Mesendoderm (in vitro differentiated cells): ENCODE measurements around the gene ZNF296.
"Not testable (repeated sequence)": the region's sequence is repeated elsewhere in the genome, so short reads cannot be mapped to it uniquely, and the experiment has no call there.

Experiments
- DNase-seq: peaks from one replicate; pipeline ENCODE4 v3.0.0; 2013
- H2AK5ac ChIP-seq: 2 replicates; pipeline ENCODE4 v1.6.1; 2013; ENCODE audit warnings: low read length, inconsistent platforms
- H2BK120ac ChIP-seq: 2 replicates; pipeline ENCODE4 v1.6.1; 2013; ENCODE audit warnings: low read depth, mild to moderate bottlenecking, low read length, moderate library complexity, mixed read lengths
- H2BK15ac ChIP-seq: replicated peaks from 2 replicates; pipeline ENCODE4 v1.6.1; 2013; ENCODE audit warnings: low read depth, mild to moderate bottlenecking, moderate library complexity
- H2BK5ac ChIP-seq: 2 replicates; pipeline ENCODE4 v1.6.1; 2013; ENCODE audit warnings: low read length, inconsistent platforms
- H3K18ac ChIP-seq: 2 replicates; pipeline ENCODE4 v1.6.1; 2013; ENCODE audit warnings: mild to moderate bottlenecking, low read length, mixed read lengths
- H3K23ac ChIP-seq: one replicate; pipeline ENCODE4 v1.6.1; 2013; ENCODE audit warnings: low read length
- H3K27ac ChIP-seq: 2 replicates; pipeline ENCODE4 v1.5.1; 2013; ENCODE audit warnings: low read depth, mild to moderate bottlenecking, inconsistent platforms, low read length, moderate library complexity
- H3K27me3 ChIP-seq: 2 replicates; pipeline ENCODE4 v1.6.1; 2013; ENCODE audit warnings: low read length, control low read depth, mild to moderate bottlenecking, inconsistent platforms; ENCODE audit not compliant: insufficient read depth, poor library complexity
- H3K36me3 ChIP-seq: 2 replicates; pipeline ENCODE4 v1.6.1; 2013; ENCODE audit warnings: low read length, inconsistent platforms; ENCODE audit not compliant: control insufficient read depth, insufficient read depth
- H3K4ac ChIP-seq: one replicate; pipeline ENCODE4 v1.6.1; 2013; ENCODE audit warnings: low read depth, mild to moderate bottlenecking, low read length, moderate library complexity
- H3K4me1 ChIP-seq: 2 replicates; pipeline ENCODE4 v1.6.1; 2013; ENCODE audit warnings: low read depth, low read length, inconsistent platforms; ENCODE audit not compliant: control insufficient read depth
- H3K4me2 ChIP-seq: 2 replicates; pipeline ENCODE4 v1.6.1; 2013; ENCODE audit warnings: low read length
- H3K4me3 ChIP-seq: 2 replicates; pipeline ENCODE4 v1.5.1; 2013; ENCODE audit warnings: mild to moderate bottlenecking, low read length
- H3K56ac ChIP-seq: one replicate; pipeline ENCODE4 v1.6.1; 2013; ENCODE audit warnings: low read length
- H3K79me1 ChIP-seq: 2 replicates; pipeline ENCODE4 v1.6.1; 2013; ENCODE audit warnings: low read length, inconsistent platforms
- H3K79me2 ChIP-seq: 2 replicates; pipeline ENCODE4 v1.6.1; 2013; ENCODE audit warnings: mild to moderate bottlenecking, low read length; ENCODE audit not compliant: control insufficient read depth, insufficient read depth
- H3K9ac ChIP-seq: 2 replicates; pipeline ENCODE4 v1.6.1; 2013; ENCODE audit warnings: low read length, inconsistent platforms
- H4K5ac ChIP-seq: one replicate; pipeline ENCODE4 v1.6.1; 2013; ENCODE audit warnings: low read length
- H4K8ac ChIP-seq: one replicate; pipeline ENCODE4 v1.6.1; 2013; ENCODE audit warnings: low read depth, mild to moderate bottlenecking, control low read depth, low read length, moderate library complexity
- WGBS: extraction: QIAGEN DNeasy Blood & Tissue Kit; methylation state at CpG from one replicate; pipeline ENCODE4 v1.1.7; 2013; ENCODE audit warnings: low lambda C conversion rate, missing lambda C conversion rate; ENCODE audit not compliant: insufficient coverage; ENCODE audit errors: extremely low coverage; 5-methylcytosine and 5-hydroxymethylcytosine counted together

Gene ZNF296

GRCh38 chr19:45121827-45122345 is 45.6 kb upstream of the ZNF296 start:
- no peak overlapping the region for H2BK15ac ChIP-seq
- no peak overlapping the region for H3K23ac ChIP-seq
- no peak overlapping the region for H4K5ac ChIP-seq
- no peak overlapping the region for H3K27ac ChIP-seq
- H3K79me2 ChIP-seq: peaks cover 18% of the 10 kb centered on the region
- no peaks in the 10 kb centered on the region for H3K36me3 ChIP-seq
- no peak overlapping the region for H3K18ac ChIP-seq
- peaks cover 30% of the 10 kb centered on the region for H3K79me1 ChIP-seq
- no peak overlapping the region for H2AK5ac ChIP-seq
- H3K56ac ChIP-seq: no peak overlapping the region
- H3K4ac ChIP-seq: no peak overlapping the region
- H3K4me3 ChIP-seq: no peak overlapping the region
- no peak overlapping the region for H2BK120ac ChIP-seq
- no peak overlapping the region for H2BK5ac ChIP-seq
- DNase-seq: no peak
- H3K4me1 ChIP-seq: no peaks in the 10 kb centered on the region
- WGBS: no CpG with 5 or more reads among the region's 11 CpGs
- H3K27me3 ChIP-seq: no peaks in the 10 kb centered on the region
- H4K8ac ChIP-seq: no peak overlapping the region
- no peak overlapping the region for H3K9ac ChIP-seq
- H3K4me2 ChIP-seq: no peak overlapping the region

DNA sequence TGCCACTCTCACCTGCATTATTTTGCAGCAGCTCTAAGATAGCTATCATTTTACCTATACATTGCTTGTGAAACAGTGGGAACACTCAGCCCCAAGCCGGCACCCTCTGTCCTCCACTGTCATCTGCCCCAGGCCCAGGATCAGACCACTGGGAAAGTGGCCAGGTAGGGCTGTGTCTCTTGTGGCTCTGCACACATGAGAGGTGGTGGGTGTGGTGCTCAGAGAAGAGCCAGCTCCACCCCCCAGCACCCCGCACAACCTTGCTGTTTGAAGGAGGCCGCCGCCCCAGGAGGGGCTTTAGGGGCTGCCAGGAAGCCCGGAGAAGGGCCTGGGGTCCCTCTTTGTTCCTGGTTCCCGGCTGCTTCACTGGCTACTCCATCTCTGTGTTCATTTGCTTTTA is 43.3 kb upstream of the ZNF296 start:
- Histone ChIP-seq H3K36me3 (no peaks in the 10 kb centered on the region), H3K4me3 (no peak overlapping the region), H2BK15ac (no peak overlapping the region), H3K4me1 (no peaks in the 10 kb centered on the region), H3K18ac (no peak overlapping the region), H3K4ac (no peak overlapping the region), H3K23ac (no peak overlapping the region), H2BK5ac (no peak overlapping the region), H4K5ac (no peak overlapping the region), H2AK5ac (no peak overlapping the region), H3K4me2 (no peak overlapping the region), H3K27me3 (no peaks in the 10 kb centered on the region), H4K8ac (no peak overlapping the region), H3K56ac (no peak overlapping the region), H3K79me2 (peaks cover 17% of the 10 kb centered on the region), H3K27ac (no peak overlapping the region), H3K9ac (no peak overlapping the region), H2BK120ac (no peak overlapping the region), H3K79me1 (peaks cover 31% of the 10 kb centered on the region)
- no peak for DNase-seq
- no CpG with 5 or more reads among the region's 6 CpGs for WGBS

- H3K23ac ChIP-seq, H2BK15ac ChIP-seq, DNase-seq, H3K56ac ChIP-seq, H3K4ac ChIP-seq, H3K9ac ChIP-seq, H3K4me1 ChIP-seq, H3K18ac ChIP-seq, H2BK120ac ChIP-seq, H2AK5ac ChIP-seq, H3K4me3 ChIP-seq, H3K4me2 ChIP-seq, H3K36me3 ChIP-seq, H3K27me3 ChIP-seq, H4K8ac ChIP-seq, H3K27ac ChIP-seq, H4K5ac ChIP-seq, H2BK5ac ChIP-seq: not testable (repeated sequence)
- Histone ChIP-seq H3K79me1 (peaks cover 32% of the 10 kb centered on the region), H3K79me2 (peaks cover 23% of the 10 kb centered on the region)
- WGBS: no CpG with 5 or more reads among the region's 18 CpGs
These were observed 42.5 kb upstream of the ZNF296 start for GRCh38 chr19:45118591-45119355.

DNA sequence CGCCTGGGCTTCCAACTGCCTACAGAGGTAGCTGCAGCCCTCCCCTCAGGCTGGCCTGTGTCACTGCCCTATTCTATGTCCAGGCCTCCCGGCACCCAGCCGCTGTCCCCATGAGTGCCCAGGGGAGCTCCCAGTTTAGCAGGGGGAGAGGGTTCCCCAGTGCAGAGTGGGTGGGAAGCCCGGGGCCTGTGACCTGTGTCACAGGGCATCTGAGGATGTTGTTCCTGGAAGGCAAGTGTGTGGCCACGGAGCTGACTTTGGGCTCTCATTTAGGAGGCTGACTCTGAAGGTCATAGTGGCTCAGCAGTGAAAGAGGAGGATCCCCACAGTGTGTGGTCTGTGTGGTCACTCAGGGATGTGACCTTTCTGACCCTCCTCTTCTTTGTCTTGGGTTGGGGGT is 41.8 kb upstream of the ZNF296 start:
- Histone ChIP-seq H3K9ac (no peak overlapping the region), H3K79me2 (peaks cover 24% of the 10 kb centered on the region), H3K27ac (no peak overlapping the region), H3K4ac (no peak overlapping the region), H3K79me1 (peaks cover 33% of the 10 kb centered on the region), H2BK120ac (no peak overlapping the region), H2BK5ac (no peak overlapping the region), H3K4me3 (no peak overlapping the region), H3K4me2 (no peak overlapping the region), H2AK5ac (no peak overlapping the region), H3K18ac (no peak overlapping the region), H2BK15ac (no peak overlapping the region), H4K8ac (no peak overlapping the region), H3K36me3 (no peaks in the 10 kb centered on the region), H3K27me3 (no peaks in the 10 kb centered on the region), H4K5ac (no peak overlapping the region), H3K23ac (no peak overlapping the region), H3K56ac (no peak overlapping the region), H3K4me1 (no peaks in the 10 kb centered on the region)
- no peak for DNase-seq
- WGBS: no CpG with 5 or more reads among the region's 5 CpGs

DNA sequence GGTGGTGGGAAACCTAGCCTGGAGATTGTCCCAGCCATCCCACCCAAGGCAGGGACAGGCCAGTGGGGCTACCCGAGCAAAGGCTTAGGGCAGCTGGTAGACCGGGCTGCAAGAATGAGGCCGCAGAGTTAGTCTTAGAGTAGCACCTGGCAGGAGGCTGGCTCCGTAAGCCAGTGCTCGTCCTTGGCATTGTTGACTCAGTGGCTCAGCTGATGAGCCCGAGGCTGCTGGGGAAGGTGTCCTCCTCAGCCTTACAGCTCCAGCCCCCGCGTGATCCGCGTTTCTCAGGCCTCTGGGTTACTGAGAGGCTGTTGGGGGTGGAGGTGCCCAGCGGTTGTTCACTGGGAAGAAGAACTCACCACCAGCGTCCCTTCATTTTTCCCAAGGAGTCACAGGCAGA is 41.4 kb upstream of the ZNF296 start:
- no peak overlapping the region for H4K5ac ChIP-seq
- H3K36me3 ChIP-seq: no peaks in the 10 kb centered on the region
- H3K4me1 ChIP-seq: no peaks in the 10 kb centered on the region
- H2AK5ac ChIP-seq: no peak overlapping the region
- peaks cover 28% of the 10 kb centered on the region for H3K79me2 ChIP-seq
- H3K9ac ChIP-seq: no peak overlapping the region
- no peak for DNase-seq
- peaks cover 36% of the 10 kb centered on the region for H3K79me1 ChIP-seq
- no peaks in the 10 kb centered on the region for H3K27me3 ChIP-seq
- H3K4ac ChIP-seq: no peak overlapping the region
- H2BK15ac ChIP-seq: no peak overlapping the region
- H2BK5ac ChIP-seq: no peak overlapping the region
- no peak overlapping the region for H3K4me2 ChIP-seq
- no peak overlapping the region for H3K56ac ChIP-seq
- no peak overlapping the region for H3K18ac ChIP-seq
- H3K4me3 ChIP-seq: no peak overlapping the region
- H2BK120ac ChIP-seq: no peak overlapping the region
- no peak overlapping the region for H3K27ac ChIP-seq
- no peak overlapping the region for H3K23ac ChIP-seq
- WGBS: no CpG with 5 or more reads among the region's 12 CpGs
- no peak overlapping the region for H4K8ac ChIP-seq

- Histone ChIP-seq H2BK15ac (no peak overlapping the region), H3K56ac (no peak overlapping the region), H3K27me3 (no peaks in the 10 kb centered on the region), H3K27ac (no peak overlapping the region), H2BK120ac (no peak overlapping the region), H3K18ac (no peak overlapping the region), H3K23ac (no peak overlapping the region), H3K36me3 (no peaks in the 10 kb centered on the region), H3K4me3 (no peak overlapping the region), H4K8ac (no peak overlapping the region), H3K4ac (no peak overlapping the region), H3K79me2 (peaks cover 30% of the 10 kb centered on the region), H3K4me2 (no peak overlapping the region), H3K79me1 (peaks cover 36% of the 10 kb centered on the region), H3K4me1 (no peaks in the 10 kb centered on the region), H2BK5ac (no peak overlapping the region), H3K9ac (no peak overlapping the region), H2AK5ac (no peak overlapping the region), H4K5ac (no peak overlapping the region)
- WGBS: no CpG with 5 or more reads among the region's 16 CpGs
- no peak for DNase-seq
These were observed 40.9 kb upstream of the ZNF296 start for GRCh38 chr19:45117167-45117594.
